HT1080 (cell line): ENCODE results near the gene NRBP1. TPM values are rescaled to one million over a fixed set of nuclear protein-coding genes. Genes with fewer than 3 reads are reported as not detected.
A peak's percentile ranks its signal among the peaks of the same experiment; 100 is the strongest.

Experiments used
- DNase-seq: peaks from one replicate; pipeline ENCODE4 v3.0.0-alpha.2; 2015; ENCODE audit warnings: low read depth
- polyA plus RNA-seq, 2 experiments: library from polyadenylated mRNA; depleted of rRNA; stranded (reverse); fragments of >200 nt; gene quantifications; 2 replicates each; pipeline ENCODE4 v1.2.3, GENCODE V29; 2015
- total RNA-seq: library from RNA; depleted of rRNA; stranded (reverse); fragments of >200 nt; shearing (Covaris generic); gene quantifications from 2 replicates; pipeline ENCODE4 v1.2.3, GENCODE V29; 2014; rRNA removed

NRBP1 gene
- total RNA-seq = 55.7 and 64.2 TPM in 2 replicates
- 81.5 and 83.9 TPM in 2 replicates for polyA plus RNA-seq (2015; cell fraction: cytosol; rRNA removed)
- polyA plus RNA-seq (2015; cell fraction: nucleus; rRNA removed) = 99.9 and 101 TPM in 2 replicates

DNA sequence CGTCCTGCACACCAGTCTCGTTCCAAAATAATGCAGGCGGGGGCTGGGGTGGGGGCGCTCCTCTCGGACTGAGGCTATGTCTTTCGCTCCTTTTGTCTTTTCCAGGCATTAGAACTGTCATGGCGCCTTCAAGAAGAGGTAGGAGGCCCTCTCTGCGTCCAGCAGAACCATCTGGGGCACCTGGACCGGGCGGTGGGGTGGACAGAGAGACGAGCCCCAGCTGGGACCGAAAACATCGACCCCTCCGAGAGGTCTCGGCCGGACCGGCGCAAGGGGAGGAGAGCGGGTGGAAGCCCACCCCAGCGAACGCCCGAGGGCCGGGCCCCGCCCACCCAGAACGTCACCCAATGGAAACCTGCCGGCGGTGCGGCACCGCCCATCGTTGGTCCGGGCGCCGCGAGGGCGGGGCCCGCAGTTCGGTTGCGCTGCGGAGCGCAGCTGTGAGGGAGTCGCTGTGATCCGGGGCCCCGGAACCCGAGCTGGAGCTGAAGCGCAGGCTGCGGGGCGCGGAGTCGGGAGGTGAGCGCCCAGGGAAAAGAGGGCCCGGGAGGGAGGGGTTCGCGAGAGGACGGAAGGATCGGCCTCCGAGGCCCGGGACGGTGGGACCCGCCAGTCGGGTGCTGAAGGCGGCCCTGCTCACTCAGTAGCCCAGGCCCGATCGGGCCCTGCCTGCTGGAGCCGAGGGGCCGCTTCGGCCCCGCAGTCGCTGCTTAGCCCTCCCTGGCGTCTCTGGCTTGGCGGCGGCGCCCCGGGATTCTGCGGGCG, at the start of gene NRBP1:
NRBP1 (plus strand) TSS at position 419 of the 765 bp plus-strand sequence. CDS start 4,643 bp downstream, outside the sequence.
- DNase-seq = peak; percentile 85

DNA sequence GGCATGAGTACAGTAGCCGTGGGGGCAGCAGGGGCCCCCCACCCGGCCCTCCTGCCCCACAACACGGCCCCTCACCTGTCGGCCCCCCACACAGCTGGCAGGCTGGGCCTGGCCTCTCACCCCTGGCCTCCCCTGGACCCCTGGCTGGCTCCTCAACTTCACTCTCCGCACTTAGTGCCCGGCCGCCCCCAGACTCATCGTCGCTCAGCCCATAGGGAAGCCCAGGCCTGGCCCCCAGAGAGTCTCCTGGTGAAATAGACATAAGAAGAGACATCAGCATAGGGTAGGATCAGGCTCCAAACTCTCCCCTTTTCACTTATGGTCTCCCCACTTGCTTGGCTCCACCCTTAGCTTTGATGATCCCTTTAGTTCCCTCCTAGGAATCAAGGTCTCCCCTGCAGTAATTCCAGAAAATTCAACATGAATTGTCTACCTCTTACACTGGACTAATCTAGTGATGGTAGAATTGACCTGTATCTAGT, 49.6 kb upstream of the NRBP1 start:
- no peak for DNase-seq

DNA sequence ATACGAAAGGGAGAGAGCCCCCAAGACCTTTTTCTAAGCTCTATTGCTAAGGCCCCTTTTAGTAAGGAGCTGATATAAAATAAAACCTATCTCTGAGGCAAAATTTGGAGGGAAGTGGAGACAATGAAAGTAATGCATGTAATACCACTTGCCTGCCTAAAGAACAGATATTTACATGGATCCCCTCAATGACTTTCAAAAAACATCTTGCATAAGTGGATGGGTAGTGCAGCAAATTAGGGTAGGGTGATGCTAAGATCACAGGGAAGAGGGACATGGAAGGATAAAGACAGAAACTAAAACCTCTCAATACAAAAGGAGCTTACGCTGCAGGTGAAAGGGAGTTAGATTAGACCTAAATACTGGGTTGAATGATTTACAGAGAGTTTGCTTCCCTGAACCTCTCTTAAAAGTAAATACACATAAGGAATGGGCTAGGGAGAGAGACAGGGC, 49.0 kb upstream of the NRBP1 start:
- DNase-seq = no peak

DNA sequence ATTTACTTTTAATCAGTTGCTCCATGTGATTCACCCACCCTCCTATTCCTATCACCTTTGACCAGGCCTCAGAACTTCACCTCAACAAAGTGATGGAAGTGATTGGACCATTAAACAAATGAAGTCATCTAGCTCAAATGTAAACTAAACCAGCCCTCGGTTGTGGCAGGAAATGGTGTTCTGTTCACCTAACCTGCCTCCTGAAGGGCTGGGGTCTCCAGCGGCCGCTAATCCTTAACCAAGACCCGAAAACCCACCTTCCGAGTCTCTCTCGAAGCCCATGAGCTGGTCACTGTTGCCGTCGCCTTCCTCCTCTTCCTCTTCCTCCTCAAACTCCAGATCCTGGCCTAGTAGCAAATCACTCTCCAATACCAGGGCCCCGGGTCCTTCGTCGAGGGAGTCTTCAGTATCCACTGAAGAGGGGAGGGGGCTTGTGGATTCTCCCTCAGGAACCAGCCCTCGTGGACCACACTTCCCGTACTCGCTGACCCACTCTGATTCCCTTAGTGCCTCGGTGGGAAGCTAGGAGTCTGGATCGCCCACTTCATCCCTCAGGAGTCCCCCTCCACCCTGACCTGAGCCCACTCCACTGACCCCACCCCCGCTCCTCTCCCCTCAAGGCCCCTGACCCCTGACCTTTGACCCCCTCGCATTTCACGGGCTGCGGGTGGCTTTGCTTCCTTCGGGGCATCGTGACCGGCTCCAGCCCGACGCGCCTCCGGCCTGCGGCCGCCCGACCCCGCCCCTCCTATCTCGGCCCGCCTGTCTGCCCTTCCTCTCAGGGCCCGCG, 48.4 kb upstream of the NRBP1 start:
- no peak for DNase-seq

DNA sequence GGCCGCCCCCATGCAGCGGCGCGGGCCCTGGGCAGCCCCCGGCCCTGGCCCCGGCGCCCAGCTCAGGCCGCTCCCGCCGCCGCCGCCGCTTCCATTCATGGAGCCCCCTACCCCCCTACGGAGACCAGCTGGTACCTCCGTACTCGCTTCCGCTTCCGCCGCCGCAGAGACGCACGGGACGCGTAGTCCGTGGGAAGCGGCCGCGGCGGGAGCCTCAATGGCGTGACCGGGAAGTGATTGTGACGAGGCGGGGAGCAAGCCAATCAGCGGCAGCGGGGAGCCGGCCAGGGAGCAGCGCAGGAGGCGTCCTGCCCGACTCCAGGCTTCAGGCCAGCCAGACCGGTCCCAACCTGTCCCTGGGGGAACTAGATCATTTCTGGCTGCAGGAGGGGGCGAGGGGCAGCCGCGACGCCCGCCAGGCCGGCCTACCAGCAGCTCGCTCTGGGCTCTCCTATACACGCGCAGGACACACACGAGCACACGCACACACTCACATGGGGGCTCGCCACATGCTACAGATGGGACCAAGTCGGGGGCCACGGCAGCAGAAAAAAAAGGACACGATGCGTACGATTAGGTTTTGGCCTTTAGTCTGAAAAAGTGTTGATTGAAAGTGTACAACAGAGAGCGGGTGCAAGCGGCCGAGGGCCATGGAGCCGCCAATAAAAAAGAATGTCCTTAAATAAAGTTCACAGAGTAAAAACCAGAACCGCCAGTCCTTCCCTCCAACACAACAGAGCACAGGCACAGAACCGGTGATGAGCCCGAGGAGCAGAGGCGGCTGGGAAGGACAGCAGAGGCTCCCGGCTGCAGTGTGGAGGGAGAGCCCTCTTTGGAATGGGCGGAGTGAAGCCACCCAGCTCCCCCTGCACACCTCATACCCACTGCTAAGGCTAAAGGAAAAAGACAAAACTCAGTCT, 47.5 kb upstream of the NRBP1 start, which contains the start of gene ZNF513:
ZNF513 (minus strand) TSS at position 109 of the 920 bp plus-strand sequence. CDS start 208 bp downstream, outside the sequence.
- peak; percentile 40 for DNase-seq

DNA sequence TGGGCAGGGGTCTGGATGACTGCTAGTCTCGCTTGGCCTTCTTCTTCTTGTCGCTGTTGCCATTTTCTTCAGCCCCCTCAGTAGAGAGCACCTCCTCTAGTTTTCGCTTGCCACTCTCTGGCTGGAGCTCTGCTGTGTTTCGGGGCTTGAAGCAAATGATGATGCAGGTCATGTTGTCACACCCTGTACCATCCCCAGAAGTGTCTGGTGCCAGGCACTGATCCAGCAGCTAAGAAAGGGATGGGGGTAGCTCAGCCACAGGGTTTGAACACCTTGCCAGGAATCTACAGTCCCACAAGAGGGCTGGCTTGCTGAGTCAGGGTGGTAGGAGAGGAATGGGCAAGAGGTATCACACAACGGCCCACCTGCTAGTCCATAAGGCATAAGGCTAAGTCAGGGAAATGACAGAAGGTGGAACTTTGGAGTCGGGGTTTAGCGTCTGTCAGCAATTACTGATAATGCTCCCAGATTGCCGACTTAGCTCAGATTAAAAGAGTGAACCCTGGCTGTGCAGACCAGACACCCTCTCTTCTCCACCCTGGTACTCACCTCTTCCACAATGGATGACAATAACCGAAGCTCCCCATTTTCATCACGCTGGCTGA, 46.8 kb upstream of the NRBP1 start:
- no peak for DNase-seq

DNA sequence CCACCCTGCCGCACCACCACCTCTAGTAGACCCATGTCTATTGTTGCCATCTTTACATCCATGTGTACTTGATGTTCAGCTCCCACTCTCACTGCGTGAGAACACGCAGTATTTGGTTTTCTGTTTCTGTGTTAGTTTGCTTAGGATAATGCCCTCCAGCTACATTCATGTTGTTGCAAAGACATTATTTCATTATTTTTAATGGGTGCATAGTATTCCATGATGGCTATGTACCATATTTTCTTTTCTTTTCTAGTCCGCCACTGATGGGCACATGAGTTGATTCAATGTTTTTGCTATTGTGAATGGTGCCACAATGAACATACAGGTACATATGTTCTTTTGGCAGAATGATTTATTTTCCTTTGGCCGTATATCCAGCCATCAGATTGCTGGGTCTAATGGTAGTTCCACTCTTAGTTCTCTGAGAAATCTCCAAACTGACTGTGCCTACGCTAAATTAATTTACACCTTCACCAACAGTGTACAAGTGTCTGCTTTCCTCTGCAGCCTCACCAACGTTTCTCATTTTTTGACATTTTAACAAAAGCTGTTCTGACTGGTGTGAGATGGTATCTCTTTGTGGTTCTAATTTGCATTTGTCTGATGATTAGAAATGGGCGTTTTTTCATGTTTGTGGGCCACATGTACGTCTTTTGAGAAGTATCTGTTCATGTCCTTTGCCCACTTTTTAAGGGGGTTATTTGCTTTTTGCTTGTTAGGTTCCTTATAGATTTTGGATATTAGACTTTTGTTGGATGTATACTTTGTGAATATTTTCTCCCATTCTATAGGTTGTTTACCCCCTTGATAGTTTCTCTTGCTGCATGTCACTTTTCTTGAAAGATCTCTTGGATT, 37.4 kb upstream of the NRBP1 start:
- no peak for DNase-seq

DNA sequence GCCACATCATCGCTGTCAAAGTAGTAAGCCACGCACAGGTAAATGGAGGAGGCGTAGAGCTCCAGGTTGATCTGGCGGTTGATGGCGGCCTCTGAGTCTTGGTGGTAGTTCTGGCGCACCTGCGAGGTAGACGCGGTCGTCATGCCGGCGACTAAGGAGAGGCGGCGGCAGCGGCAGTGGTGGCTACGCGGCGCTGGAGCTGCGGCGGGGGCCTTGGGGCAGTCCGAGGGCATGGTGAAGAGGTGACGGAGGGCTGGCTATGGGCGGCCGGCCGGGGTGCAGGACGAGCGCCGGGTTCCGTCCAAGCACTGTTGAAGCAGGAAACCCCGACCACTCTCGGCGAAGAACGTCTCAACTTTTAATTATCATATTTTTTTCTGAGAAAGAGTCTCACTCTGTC, 35.2 kb upstream of the NRBP1 start:
- no peak for DNase-seq

DNA sequence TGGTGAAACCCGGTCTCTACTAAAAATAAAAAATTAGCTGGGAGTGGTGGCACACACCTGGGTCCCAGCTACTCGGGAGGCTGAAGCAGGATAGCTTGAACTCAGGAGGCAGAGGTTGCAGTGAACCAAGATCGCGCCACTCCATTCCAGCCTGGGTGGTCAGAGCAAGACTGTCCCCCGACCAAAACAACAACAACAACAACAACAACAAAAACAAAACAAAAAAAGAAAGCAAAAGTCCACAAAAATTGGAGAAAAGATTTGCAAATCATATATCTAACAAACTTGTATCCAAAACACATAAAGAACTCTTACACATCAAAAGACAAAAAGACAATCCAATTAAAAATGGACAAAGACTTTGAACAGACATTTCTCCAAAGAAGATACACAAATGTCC, 29.5 kb upstream of the NRBP1 start:
- no peak for DNase-seq

DNA sequence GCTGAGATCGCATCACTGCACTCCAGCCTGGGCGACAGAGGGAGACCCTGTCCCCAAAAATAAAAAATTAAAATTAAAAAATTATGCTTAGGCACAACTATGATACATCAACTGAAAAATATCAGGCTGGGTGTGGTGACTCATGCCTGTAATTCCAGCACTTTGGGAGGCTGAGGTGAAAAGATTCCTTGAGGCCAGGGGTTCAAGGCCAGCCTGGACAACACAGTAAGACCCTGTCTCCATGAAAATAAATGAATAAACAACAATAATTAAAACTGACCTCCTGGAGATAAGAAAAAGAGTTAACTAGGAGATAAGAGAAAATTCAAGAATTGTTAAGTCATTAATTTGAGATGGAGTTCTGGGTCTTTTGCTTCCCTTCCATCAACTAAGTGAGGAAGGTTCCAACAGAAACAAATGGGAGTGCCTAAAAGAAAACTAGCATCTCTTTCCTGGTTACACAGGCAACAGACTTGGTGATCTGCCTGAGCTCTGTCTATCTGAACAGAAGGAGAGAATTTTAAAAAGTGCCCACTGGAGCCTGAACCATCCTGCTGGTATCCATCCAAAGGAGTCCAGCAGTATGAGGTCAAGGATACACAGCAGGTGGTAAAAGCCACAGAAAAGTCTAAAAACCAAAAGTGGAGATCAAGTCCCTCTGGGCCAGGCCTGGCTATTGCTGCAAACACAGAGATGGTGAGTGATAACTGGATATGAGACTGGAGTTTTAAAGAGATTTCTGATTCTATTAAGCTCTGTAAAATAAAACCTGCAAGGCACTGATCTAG, 27.9 kb upstream of the NRBP1 start:
- no peak for DNase-seq

DNA sequence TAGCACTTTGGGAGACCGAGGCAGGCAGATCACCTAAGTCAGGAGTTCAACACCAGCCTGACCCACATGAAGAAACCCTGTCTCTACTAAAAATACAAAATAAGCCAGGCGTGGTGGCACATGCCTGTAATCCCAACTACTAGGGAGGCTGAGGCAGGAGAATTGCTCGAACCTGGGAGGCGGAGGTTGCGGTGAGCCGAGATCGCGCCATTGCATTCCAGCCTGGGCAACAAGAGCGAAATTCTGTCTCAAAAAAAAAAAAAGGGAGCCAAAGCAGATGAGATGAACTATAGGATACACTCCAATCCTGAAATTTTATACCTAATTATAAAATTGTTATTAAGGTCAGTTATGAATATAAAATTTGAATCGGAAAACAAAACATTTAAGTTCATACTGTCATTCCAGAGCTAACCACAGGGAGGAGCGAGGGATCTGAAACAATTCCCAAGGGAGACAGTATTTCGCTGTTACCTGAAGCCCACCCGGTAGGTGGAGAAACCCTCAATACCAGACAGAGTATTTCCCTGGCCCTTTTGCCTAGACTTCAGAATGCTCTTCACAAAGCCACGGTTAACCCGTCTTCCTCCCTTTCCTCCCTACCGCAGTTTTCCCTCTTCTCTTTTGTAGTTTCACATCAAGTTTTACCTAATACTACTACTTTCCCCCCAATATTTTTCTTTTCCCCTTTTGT, 20.5 kb upstream of the NRBP1 start:
- peak; percentile 53 for DNase-seq

DNA sequence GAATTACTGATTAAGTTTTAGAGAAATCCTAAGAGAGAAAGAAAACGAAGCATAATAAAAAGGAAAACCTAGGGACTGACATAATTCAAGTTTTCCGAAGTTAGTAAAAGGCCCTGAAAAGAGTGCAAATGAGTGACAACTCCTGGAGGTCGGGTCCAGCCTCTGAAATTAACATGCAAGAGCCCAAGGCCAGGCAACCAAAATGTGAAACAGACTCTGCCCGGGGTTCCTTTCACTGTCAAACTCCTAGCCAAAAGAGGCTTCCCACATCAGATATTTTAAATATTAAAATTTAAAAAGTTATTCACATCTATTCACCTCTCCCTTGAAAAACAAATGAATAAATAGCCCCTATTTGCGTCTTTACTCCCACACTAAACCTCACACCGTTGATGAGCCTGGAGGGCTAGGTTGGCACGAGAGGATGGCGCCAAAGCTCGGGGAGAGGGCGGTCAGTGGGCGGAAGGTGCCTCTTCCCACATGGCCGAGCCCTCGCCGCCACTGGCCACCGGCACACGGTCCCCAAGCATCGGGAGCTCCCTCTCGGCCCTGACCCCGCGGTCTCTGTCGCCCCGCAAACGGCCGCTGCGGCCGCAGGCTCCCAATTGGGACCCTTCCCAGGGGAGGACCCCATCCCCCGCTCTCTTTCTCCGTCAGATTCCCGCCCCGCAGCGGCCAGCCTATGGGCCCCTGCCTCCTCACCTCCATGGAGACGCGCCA, 19.7 kb upstream of the NRBP1 start:
- no peak for DNase-seq

DNA sequence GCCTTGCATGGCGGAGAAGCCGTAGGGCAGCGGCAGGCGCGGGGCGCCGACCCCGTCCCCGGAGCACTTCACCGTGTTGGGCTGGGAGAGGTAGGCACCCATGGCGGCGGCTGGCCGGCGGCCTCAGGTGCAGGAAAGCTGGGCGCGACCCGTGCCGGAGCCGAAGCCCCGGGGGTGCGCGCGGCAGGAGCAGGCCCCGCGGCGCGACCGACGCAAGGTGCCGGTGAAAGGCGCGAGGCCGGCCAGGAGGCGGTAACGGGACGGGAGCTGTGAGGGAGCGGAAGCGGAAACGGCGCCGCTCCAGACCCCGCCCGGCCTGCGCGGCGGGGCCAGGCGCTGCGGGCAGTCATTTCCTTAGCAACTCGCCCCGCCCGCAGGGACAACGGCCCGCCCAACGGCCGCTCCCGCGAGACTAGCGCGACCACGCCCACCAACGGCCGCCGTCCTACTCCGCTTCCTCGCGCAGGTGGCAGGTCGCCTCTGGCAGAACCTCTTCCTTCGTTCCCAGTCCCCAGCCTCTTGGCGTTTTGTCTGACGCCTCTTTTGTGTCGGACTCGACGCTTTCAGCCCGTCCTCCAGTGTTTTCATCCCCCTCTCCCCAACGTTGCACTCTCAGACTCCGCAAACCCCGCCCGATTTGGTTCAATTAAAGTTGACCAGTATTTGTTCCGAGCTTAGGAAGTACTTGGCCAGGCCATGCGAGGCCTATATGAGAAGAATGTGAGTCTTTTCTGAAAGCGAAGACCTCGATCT, 18.9 kb upstream of the NRBP1 start, which contains the start of gene PPM1G:
PPM1G (minus strand) TSS at position 271 of the 753 bp plus-strand sequence; CDS start at position 102, 169 bp downstream.
- peak; percentile 94 for DNase-seq

DNA sequence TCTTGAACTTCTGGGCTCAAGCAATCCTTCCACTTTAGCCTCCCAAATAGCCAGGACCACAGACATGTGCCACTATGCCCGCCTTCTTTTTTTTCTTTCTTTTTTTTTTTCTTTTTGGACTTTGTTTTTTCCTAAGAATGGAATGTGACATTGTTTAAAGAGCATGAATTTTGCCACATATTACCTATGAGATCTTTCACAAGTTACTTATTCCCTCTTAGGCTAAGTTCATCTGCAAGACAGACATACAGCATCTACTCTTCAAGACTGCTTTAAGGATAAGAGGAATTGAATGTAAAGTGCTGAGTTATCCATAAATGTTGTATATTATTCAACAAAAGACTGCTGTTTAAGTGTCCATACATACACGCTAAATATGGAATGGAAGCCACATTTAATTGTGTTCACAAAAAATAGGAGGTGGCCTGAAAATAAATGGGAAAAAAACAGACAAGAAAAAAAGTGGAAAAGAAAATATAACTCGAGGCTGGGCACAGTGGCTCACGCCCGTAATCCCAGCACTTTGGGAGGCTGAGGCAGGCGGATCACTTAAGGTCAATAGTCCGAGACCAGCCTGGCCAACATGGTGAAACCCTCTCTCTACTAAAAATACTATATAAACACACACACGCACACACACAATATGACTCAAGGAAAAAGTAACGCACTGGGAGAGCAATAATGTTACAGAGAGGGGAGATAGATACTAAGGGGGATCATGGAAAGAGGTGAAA, 15.8 kb upstream of the NRBP1 start:
- DNase-seq = no peak

DNA sequence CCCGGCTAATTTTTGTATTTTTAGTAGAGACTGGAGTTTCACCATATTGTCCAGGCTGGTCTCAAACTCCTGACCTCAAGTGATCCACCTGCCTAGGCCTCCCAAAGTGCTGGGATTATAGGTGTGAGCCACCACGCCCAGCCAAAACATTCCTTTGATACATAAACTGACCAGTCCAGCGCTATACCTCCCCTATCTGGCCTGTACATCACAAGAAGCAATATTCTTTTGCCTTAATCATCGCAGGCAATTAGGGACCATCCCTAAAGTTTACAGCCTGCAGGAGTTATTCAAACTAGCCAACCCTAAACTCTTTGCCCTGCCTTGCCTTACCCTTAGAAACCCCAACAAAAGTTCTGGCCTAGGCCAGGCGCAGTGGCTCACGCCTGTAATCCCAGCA, 12.3 kb upstream of the NRBP1 start:
- DNase-seq = no peak

DNA sequence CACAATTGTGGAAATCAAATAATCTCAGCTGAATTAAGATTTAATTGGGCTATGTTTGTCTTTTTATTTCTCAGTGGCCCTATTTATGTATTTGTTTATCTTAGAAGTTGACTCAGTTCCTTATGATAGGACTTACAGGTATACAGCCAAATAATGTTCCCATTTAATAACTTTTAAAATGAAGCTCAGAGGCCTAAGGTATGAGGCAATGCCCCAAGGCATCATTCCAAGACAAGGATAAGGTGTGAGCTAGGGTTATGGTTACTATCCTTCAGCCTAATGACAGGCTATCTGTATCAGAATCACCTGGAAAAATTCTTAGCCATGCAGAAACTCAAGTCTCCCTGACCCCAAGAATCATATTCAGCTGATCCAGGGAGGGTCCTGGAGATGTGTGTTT, 7.4 kb upstream of the NRBP1 start:
- no peak for DNase-seq
